Measurements from ENCODE around the gene PRPH. TPM values are rescaled to one million over a fixed set of nuclear protein-coding genes. Genes with fewer than 3 reads are reported as not detected.

PRPH gene
- total and polyA plus RNA-seq, 2 of the 13 experiments (the other 11 are each of a cell fraction or from before 2014, with no cell fraction given), result 0.12 TPM; not detected in 1

DNA sequence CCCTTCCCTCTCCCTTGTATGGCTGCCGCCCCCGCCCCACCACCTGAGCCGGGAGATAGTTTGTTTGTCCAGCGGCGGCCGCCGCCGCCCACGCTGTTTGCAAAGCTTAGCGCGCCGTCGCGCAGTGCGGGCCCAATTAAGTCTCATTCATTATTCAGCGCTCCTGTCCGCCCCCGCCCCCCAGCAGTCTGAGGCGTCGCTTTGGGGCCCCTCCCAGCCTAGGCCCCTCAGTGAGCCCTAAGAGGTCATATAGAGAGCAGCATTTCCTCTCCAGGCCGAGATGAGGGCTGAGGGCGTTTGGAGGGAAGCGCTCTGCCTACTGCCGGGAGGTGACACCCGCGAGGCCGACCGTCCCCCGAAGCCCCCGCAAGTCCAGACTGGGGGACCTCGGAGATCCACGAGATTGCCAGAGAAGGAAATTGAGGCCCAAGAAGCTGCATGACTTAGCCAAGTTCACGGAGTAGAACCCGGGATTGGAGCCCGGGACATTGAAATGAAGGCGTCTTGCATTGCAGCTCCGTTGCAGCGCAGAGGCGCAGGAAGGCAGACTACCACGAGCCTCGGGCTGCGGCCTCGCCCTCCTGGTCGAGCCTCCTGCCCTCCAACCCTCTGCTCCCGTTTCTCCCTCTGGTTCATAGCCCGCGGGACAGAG is 51.8 kb downstream of the PRPH start, which contains the start of gene DNAJC22 (continued):
- no peak for TF ChIP-seq ZSCAN5A (CRISPR knock-in tag; IDR thresholded peaks at IDR 0.05; ENCODE audit: borderline replicate concordance)
- TF ChIP-seq GABPB1 (CRISPR knock-in tag; IDR thresholded peaks at IDR 0.05), result no peak
- TF ChIP-seq ZBTB8A (CRISPR knock-in tag; IDR thresholded peaks at IDR 0.05; ENCODE audit: borderline replicate concordance, low read depth), result no peak
- no peak for TF ChIP-seq GFI1 (CRISPR knock-in tag; IDR thresholded peaks at IDR 0.05; ENCODE audit: borderline replicate concordance)
- no peak for TF ChIP-seq ZNF550 (CRISPR knock-in tag; IDR thresholded peaks at IDR 0.05; ENCODE audit: borderline replicate concordance)
- no peak for TF ChIP-seq ISL2 (CRISPR knock-in tag; IDR thresholded peaks at IDR 0.05)
- peak; percentile 39; the same call in 1 of the 2 replicates for TF ChIP-seq TFDP2 (CRISPR knock-in tag; IDR thresholded peaks at IDR 0.05)
- TF ChIP-seq, protein P1, sequence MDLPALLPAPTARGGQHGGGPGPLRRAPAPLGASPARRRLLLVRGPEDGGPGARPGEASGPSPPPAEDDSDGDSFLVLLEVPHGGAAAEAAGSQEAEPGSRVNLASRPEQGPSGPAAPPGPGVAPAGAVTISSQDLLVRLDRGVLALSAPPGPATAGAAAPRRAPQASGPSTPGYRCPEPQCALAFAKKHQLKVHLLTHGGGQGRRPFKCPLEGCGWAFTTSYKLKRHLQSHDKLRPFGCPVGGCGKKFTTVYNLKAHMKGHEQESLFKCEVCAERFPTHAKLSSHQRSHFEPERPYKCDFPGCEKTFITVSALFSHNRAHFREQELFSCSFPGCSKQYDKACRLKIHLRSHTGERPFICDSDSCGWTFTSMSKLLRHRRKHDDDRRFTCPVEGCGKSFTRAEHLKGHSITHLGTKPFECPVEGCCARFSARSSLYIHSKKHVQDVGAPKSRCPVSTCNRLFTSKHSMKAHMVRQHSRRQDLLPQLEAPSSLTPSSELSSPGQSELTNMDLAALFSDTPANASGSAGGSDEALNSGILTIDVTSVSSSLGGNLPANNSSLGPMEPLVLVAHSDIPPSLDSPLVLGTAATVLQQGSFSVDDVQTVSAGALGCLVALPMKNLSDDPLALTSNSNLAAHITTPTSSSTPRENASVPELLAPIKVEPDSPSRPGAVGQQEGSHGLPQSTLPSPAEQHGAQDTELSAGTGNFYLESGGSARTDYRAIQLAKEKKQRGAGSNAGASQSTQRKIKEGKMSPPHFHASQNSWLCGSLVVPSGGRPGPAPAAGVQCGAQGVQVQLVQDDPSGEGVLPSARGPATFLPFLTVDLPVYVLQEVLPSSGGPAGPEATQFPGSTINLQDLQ (CRISPR knock-in tag; IDR thresholded peaks at IDR 0.05), result no peak
- TF ChIP-seq ZNF788 (CRISPR knock-in tag; IDR thresholded peaks at IDR 0.05; ENCODE audit: borderline replicate concordance), result no peak
- no peak for TF ChIP-seq SP140L (CRISPR knock-in tag; IDR thresholded peaks at IDR 0.05; ENCODE audit: borderline replicate concordance)
- no peak for TF ChIP-seq NCOA1 (CRISPR knock-in tag; IDR thresholded peaks at IDR 0.05)
- TF ChIP-seq TBX2 (CRISPR knock-in tag; IDR thresholded peaks at IDR 0.05; ENCODE audit: borderline replicate concordance), result peak; percentile 75
- no peak for TF ChIP-seq ATAD3A (CRISPR knock-in tag; IDR thresholded peaks at IDR 0.05)
- no peak for TF ChIP-seq ATF1 (CRISPR knock-in tag; IDR thresholded peaks at IDR 0.05)
- no peak for TF ChIP-seq HES4 (CRISPR knock-in tag; IDR thresholded peaks at IDR 0.05; ENCODE audit: borderline replicate concordance)
- TF ChIP-seq ZNF841 (CRISPR knock-in tag; IDR thresholded peaks at IDR 0.05; ENCODE audit: borderline replicate concordance), result no peak
- TF ChIP-seq, protein P2, sequence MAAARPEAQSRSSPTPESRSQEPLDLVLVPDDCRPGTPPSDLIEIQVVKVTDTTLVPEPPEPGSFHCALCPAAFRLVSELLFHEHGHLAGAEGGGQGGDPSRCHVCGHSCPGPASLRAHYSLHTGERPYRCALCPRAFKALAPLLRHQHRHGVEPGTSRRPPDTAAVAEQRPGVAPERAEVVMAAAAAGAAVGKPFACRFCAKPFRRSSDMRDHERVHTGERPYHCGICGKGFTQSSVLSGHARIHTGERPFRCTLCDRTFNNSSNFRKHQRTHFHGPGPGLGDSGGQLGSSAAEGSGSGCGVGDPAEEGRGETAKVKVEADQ (CRISPR knock-in tag; IDR thresholded peaks at IDR 0.05; ENCODE audit: borderline replicate concordance), result 0 out of 2 replicates have a peak, but pooled peaks have one; percentile 18
- TF ChIP-seq FOXC1 (CRISPR knock-in tag; IDR thresholded peaks at IDR 0.05; ENCODE audit: borderline replicate concordance), result no peak
- TF ChIP-seq FOXK1 (CRISPR knock-in tag; IDR thresholded peaks at IDR 0.05; ENCODE audit: borderline replicate concordance, low read depth), result no peak
- TF ChIP-seq ZNF781 (CRISPR knock-in tag; IDR thresholded peaks at IDR 0.05; ENCODE audit: borderline replicate concordance, not compliant biosample characterization), result peak; percentile 15
- TF ChIP-seq CEBPG (CRISPR knock-in tag; IDR thresholded peaks at IDR 0.05), result no peak
- TF ChIP-seq ZNF431 (CRISPR knock-in tag; IDR thresholded peaks at IDR 0.05; ENCODE audit: borderline replicate concordance, low read depth), result no peak
- TF ChIP-seq TEAD2 (CRISPR knock-in tag; IDR thresholded peaks at IDR 0.05), result no peak
- TF ChIP-seq ONECUT2 (CRISPR knock-in tag; IDR thresholded peaks at IDR 0.05), result no peak
- 0 out of 2 replicates have a peak, but pooled peaks have one; percentile 9 for TF ChIP-seq ZNF30 (CRISPR knock-in tag; IDR thresholded peaks at IDR 0.05)

Measured in HepG2 (cell line).